Mesothelial cell of epicardium (in vitro differentiated cells): ENCODE results near the gene POLK. TPM values are rescaled to one million over a fixed set of nuclear protein-coding genes. Genes with fewer than 3 reads are reported as not detected.
A peak's percentile ranks its signal among the peaks of the same experiment; 100 is the strongest.

Experiments used
- DNase-seq, 2 experiments: peaks; one replicate each; pipeline ENCODE4 v3.0.0; 2021; ENCODE audit warnings: low spot score in 2 of 2; ENCODE audit not compliant: unreplicated experiment in 2 of 2
- H3K27ac Mint-ChIP-seq: 2 replicates; pipeline ENCODE4 v1.8.0; 2021; ENCODE audit warnings: mixed read lengths
- H3K27me3 Mint-ChIP-seq: 2 replicates; pipeline ENCODE4 v1.8.0; 2021; ENCODE audit warnings: low read depth, mixed read lengths
- H3K36me3 Mint-ChIP-seq: 2 replicates; pipeline ENCODE4 v1.8.0; 2021; ENCODE audit warnings: mixed read lengths
- H3K4me1 Mint-ChIP-seq: 2 replicates; pipeline ENCODE4 v1.8.0; 2021; ENCODE audit warnings: mixed read lengths
- H3K4me3 Mint-ChIP-seq: 2 replicates; pipeline ENCODE4 v1.8.0; 2021; ENCODE audit warnings: mild to moderate bottlenecking, moderate library complexity, mixed read lengths
- H3K9me3 Mint-ChIP-seq: 2 replicates; pipeline ENCODE4 v1.8.0; 2021; ENCODE audit warnings: mixed read lengths
- CTCF ChIP-seq: fragments of 200-600 bp; sonication (generic); IDR thresholded peaks from one replicate; pipeline ENCODE4 v1.5.0; 2021; ENCODE audit warnings: antibody characterized with exemption; ENCODE audit not compliant: unreplicated experiment
- total RNA-seq: library from RNA; stranded (reverse); gene quantifications from 3 replicates; pipeline ENCODE4 v1.2.1, GENCODE V29; 2021

POLK gene
- total RNA-seq, 1 donor from 2014 or later: 29.2 TPM

DNA sequence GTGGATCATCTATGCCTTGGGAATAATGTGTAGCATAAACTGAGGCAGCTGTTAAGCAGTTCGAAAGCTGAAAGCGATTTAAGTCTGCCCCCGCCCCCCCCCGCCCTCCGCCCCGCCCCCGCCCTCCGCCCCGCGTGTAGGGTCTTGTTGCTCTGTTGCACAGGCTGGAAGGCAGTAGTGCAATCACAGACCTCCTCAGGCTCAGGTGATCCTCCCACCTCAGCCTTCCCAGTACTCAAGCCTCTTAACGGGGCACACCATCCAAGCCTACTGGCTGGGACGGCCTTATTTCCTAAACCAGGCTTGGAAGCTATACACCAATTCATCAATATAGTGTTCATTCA is 100.5 kb downstream of the POLK start:
- Mint-ChIP-seq H3K9me3 (no peaks in the 10 kb centered on the region), H3K4me1 (peaks cover 41% of the 10 kb centered on the region), H3K36me3 (no peaks in the 10 kb centered on the region), H3K27ac (no peak overlapping the region), H3K27me3 (no peaks in the 10 kb centered on the region), H3K4me3 (peak overlapping the region; percentile 76)
- DNase-seq: no peak
- no peak for TF ChIP-seq CTCF

DNA sequence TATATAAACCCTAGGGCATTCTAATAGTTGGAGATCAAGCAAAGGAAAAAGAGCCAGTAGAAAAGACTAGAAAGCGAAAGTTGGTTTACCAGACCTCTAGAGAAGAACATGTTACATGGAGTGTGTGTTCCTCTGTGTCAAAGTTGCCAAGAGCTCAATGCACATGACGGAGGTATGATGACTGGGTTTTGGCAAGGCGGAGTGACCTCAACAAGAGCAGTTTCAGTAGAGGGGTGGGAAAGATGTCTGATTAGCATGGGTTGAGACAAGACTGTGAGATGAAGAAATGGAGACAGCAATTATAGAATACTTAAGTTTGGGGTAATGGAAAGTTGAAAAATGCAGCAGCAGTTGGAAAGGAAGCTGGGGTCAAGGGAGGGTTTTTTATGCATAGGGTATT is 101.2 kb downstream of the POLK start:
- H3K4me3 Mint-ChIP-seq: no peak overlapping the region
- no peak for TF ChIP-seq CTCF

GRCh38 chr5:75614176-75614575 is 102.5 kb downstream of the POLK start:
- Mint-ChIP-seq H3K36me3 (no peaks in the 10 kb centered on the region), H3K4me1 (peaks cover 44% of the 10 kb centered on the region), H3K27me3 (no peaks in the 10 kb centered on the region), H3K4me3 (no peak overlapping the region), H3K27ac (no peak overlapping the region), H3K9me3 (no peaks in the 10 kb centered on the region)
- TF ChIP-seq CTCF: no peak
- no peak for DNase-seq

More for the DNA sequence above, 101.2 kb downstream of the POLK start:
- Mint-ChIP-seq H3K27ac (no peak overlapping the region), H3K4me1 (peaks cover 43% of the 10 kb centered on the region), H3K9me3 (no peaks in the 10 kb centered on the region), H3K27me3 (no peaks in the 10 kb centered on the region), H3K36me3 (no peaks in the 10 kb centered on the region)
- no peak for DNase-seq

DNA sequence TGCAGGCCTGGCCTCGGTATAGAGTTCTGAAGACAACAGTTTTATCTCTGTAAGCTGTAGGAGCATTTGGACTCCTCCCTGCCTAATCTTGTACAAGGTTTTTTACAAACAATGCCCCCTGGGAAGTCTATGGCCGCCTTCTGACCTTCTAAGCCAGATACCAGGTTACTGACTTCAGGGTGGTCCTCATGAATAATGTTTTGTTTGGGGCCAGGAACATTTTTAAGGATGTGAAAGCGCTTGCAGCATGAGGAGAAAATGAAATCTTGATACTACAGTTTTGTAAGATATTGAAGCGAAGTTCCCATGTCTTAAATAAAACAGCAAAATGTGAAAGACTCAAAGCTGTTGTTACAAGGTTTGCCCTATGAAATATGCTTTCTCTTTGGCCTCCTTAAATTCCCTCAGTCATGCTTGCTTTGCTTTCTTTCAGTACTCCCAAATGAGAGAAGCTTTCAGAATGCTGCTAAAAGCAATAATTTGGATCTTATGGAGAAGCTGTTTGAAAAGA is 104.7 kb downstream of the POLK start:
- Mint-ChIP-seq H3K36me3 (no peaks in the 10 kb centered on the region), H3K27me3 (no peaks in the 10 kb centered on the region), H3K4me3 (no peak overlapping the region), H3K4me1 (peaks cover 51% of the 10 kb centered on the region), H3K9me3 (no peaks in the 10 kb centered on the region), H3K27ac (peak overlapping the region; percentile 87)
- DNase-seq: no peak
- no peak for TF ChIP-seq CTCF

- Mint-ChIP-seq H3K27ac (peak overlapping the region; percentile 87), H3K36me3 (no peaks in the 10 kb centered on the region), H3K4me3 (no peak overlapping the region), H3K9me3 (no peaks in the 10 kb centered on the region), H3K27me3 (no peaks in the 10 kb centered on the region), H3K4me1 (peaks cover 57% of the 10 kb centered on the region)
- TF ChIP-seq CTCF: no peak
- DNase-seq: no peak
Observed at GRCh38 chr5:75616971-75617621, 105.4 kb downstream of the POLK start.
